ENCODE data around the gene USP6. TPM values are rescaled to one million over a fixed set of nuclear protein-coding genes. Genes with fewer than 3 reads are reported as not detected.
"Not testable (repeated sequence)": the region's sequence is repeated elsewhere in the genome, so short reads cannot be mapped to it uniquely, and the experiment has no call there.

Gene USP6
- total RNA-seq, 2 donors from 2014 or later, result 0.13 TPM

DNA sequence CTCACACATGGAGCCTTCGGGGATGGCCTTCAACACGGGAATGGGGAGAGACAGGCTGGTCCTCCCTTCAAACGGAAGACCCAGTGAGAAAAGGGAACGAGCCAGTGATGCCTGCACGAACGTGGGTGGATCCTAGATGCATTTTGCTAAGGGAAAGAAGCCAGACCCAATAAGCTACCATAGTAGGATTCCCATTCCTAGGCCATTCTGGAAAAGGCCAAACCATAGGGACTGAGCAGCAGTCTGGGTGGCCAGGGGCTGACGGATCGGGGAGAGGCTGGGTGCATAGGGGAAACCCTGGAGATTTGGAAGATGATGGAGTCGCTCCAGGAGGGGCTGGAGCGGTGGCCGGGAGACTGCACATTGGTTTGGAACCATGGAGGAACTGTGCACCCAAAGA lies 18.7 kb downstream of the USP6 start:
- not testable (repeated sequence) for H3K9me3 Mint-ChIP-seq; H3K27ac ChIP-seq (ENCODE audit: low read depth, low read length); H3K27me3 ChIP-seq (ENCODE audit: control insufficient read depth, insufficient read depth, low read length, poor library complexity, severe bottlenecking); DNase-seq; H3K4me3 Mint-ChIP-seq; H3K9ac ChIP-seq (ENCODE audit: extremely low read depth, low read length, poor library complexity, severe bottlenecking); H3K36me3 Mint-ChIP-seq (ENCODE audit: low read depth); H3K4me1 Mint-ChIP-seq; H3K27ac Mint-ChIP-seq; H3K4me1 ChIP-seq (ENCODE audit: control insufficient read depth, insufficient read depth, low read length); H3K4me3 ChIP-seq (ENCODE audit: low read length); H3K9me3 ChIP-seq (ENCODE audit: control insufficient read depth, low read length); H3K36me3 ChIP-seq (ENCODE audit: control insufficient read depth, insufficient read depth, low read length)
- 81 to 86% methylated on average over 9 to 11 of the region's 11 CpGs for WGBS, 2 experiments (ENCODE audit: insufficient coverage in 1 of 2, insufficient read length in 1 of 2)
- H3K27me3 Mint-ChIP-seq (ENCODE audit: insufficient read depth), result peaks cover 38% of the 10 kb centered on the region

DNA sequence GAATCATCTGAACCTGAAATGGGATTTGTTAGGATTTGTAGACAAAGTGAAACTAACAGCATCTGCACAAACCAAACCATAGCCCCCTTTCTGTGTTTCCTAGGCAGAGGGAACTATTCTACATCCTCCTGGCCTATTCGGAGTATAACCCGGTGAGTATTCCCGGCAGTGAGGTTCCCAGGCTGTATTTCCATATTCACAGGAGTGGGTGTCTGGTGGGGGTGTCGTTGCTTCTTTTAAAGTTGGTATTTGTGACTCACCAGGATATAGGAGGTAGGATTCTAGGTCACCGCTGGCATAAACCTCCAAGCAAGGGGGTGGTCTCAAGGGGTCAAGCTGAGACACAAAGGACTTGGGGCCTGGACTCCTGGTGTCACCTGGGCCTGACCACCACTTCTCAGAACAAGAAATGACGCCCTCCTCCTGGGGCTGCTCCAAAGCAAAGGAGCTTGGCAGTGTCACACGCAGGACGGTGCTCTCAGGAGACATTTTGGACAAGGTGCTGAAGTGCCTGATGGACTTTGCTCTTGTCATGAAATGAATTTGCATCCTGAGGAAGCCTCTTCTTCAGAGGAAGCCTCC lies 19.4 kb downstream of the USP6 start:
- not testable (repeated sequence) for H3K4me3 Mint-ChIP-seq; H3K4me1 Mint-ChIP-seq; H3K9me3 Mint-ChIP-seq; H3K9me3 ChIP-seq (ENCODE audit: control insufficient read depth, low read length); H3K27ac ChIP-seq (ENCODE audit: low read depth, low read length); H3K36me3 ChIP-seq (ENCODE audit: control insufficient read depth, insufficient read depth, low read length); H3K36me3 Mint-ChIP-seq (ENCODE audit: low read depth); H3K4me1 ChIP-seq (ENCODE audit: control insufficient read depth, insufficient read depth, low read length); H3K4me3 ChIP-seq (ENCODE audit: low read length); H3K9ac ChIP-seq (ENCODE audit: extremely low read depth, low read length, poor library complexity, severe bottlenecking); H3K27ac Mint-ChIP-seq; H3K27me3 ChIP-seq (ENCODE audit: control insufficient read depth, insufficient read depth, low read length, poor library complexity, severe bottlenecking); DNase-seq
- peaks cover 34% of the 10 kb centered on the region for H3K27me3 Mint-ChIP-seq (ENCODE audit: insufficient read depth)
- 78 to 80% methylated on average over 4 to 8 of the region's 8 CpGs for WGBS, 2 experiments (ENCODE audit: insufficient coverage in 1 of 2, insufficient read length in 1 of 2)

GRCh38 chr17:5135726-5136579 lies 20.1 kb downstream of the USP6 start:
- no peaks in the 10 kb centered on the region for H3K9me3 Mint-ChIP-seq
- Histone ChIP-seq H3K36me3 (ENCODE audit: control insufficient read depth, insufficient read depth, low read length) (no peaks in the 10 kb centered on the region), H3K9me3 (ENCODE audit: control insufficient read depth, low read length) (no peaks in the 10 kb centered on the region), H3K27me3 (ENCODE audit: control insufficient read depth, insufficient read depth, low read length, poor library complexity, severe bottlenecking) (no peaks in the 10 kb centered on the region), H3K4me3 (ENCODE audit: low read length) (no peak overlapping the region), H3K4me1 (ENCODE audit: control insufficient read depth, insufficient read depth, low read length) (no peaks in the 10 kb centered on the region), H3K27ac (ENCODE audit: low read depth, low read length) (no peak overlapping the region), H3K9ac (ENCODE audit: extremely low read depth, low read length, poor library complexity, severe bottlenecking) (no peak overlapping the region)
- peaks cover 32% of the 10 kb centered on the region for H3K27me3 Mint-ChIP-seq (ENCODE audit: insufficient read depth)
- no peaks in the 10 kb centered on the region for H3K4me1 Mint-ChIP-seq
- no peak overlapping the region for H3K4me3 Mint-ChIP-seq
- TF ChIP-seq, protein P1, sequence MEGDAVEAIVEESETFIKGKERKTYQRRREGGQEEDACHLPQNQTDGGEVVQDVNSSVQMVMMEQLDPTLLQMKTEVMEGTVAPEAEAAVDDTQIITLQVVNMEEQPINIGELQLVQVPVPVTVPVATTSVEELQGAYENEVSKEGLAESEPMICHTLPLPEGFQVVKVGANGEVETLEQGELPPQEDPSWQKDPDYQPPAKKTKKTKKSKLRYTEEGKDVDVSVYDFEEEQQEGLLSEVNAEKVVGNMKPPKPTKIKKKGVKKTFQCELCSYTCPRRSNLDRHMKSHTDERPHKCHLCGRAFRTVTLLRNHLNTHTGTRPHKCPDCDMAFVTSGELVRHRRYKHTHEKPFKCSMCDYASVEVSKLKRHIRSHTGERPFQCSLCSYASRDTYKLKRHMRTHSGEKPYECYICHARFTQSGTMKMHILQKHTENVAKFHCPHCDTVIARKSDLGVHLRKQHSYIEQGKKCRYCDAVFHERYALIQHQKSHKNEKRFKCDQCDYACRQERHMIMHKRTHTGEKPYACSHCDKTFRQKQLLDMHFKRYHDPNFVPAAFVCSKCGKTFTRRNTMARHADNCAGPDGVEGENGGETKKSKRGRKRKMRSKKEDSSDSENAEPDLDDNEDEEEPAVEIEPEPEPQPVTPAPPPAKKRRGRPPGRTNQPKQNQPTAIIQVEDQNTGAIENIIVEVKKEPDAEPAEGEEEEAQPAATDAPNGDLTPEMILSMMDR (conservative IDR thresholded peaks at IDR 0.05), result no peak
- H3K27ac Mint-ChIP-seq, result no peak overlapping the region
- H3K36me3 Mint-ChIP-seq (ENCODE audit: low read depth), result no peaks in the 10 kb centered on the region
- no peak for DNase-seq
- 76 to 78% methylated on average over 8 to 14 of the region's 14 CpGs for WGBS, 2 experiments (ENCODE audit: insufficient coverage in 1 of 2, insufficient read length in 1 of 2)

DNA sequence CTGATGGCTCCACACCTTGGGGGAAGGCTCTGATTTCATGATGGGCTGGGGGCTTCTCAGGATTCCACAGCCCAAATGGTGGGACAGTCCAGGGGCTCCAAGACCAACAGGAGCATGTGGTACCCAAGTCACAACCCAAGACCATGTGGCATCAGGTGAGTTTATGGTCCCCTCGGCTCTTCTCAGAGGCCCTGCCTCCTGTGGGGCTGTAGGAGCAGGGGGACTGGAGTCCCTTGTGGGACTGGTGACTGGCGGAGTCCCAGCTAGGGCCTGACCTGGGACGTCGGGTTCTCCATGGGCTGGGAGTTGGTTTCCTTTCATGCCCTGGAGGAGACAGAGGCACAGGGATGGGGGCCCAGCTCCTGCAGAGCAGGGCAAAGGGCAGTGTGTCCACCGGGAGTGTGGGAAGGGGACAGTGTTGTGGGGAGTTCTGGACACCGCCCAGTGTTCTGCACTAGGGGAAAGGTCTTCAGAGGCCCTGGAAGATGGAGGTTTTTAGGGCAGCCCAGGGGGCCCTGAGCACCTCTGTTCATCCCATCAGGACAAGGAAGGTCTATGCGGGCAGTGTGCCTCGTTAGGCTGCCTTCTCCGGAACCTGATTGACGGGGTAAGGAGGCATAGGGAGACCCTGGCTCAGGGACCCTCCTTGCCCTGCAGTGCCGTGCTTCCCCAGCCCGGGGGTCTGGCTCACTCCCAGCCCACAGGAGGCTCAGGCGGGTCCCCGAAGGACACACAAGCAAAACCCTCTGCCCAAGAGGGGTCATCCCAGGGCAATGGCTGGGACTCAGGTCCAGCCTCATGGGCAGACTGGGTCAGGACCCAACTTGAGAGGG lies 21.0 kb downstream of the USP6 start:
- peaks cover 28% of the 10 kb centered on the region for H3K27me3 Mint-ChIP-seq (ENCODE audit: insufficient read depth)
- not testable (repeated sequence) for H3K4me3 ChIP-seq (ENCODE audit: low read length); H3K27ac Mint-ChIP-seq; H3K4me1 ChIP-seq (ENCODE audit: control insufficient read depth, insufficient read depth, low read length); H3K27me3 ChIP-seq (ENCODE audit: control insufficient read depth, insufficient read depth, low read length, poor library complexity, severe bottlenecking); H3K4me1 Mint-ChIP-seq; H3K4me3 Mint-ChIP-seq; H3K9me3 ChIP-seq (ENCODE audit: control insufficient read depth, low read length); H3K27ac ChIP-seq (ENCODE audit: low read depth, low read length); H3K36me3 Mint-ChIP-seq (ENCODE audit: low read depth); DNase-seq; H3K36me3 ChIP-seq (ENCODE audit: control insufficient read depth, insufficient read depth, low read length); H3K9me3 Mint-ChIP-seq; H3K9ac ChIP-seq (ENCODE audit: extremely low read depth, low read length, poor library complexity, severe bottlenecking)
- WGBS, 2 experiments (ENCODE audit: insufficient coverage in 1 of 2, insufficient read length in 1 of 2), result 96% methylated on average over 6 to 14 of the region's 14 CpGs

DNA sequence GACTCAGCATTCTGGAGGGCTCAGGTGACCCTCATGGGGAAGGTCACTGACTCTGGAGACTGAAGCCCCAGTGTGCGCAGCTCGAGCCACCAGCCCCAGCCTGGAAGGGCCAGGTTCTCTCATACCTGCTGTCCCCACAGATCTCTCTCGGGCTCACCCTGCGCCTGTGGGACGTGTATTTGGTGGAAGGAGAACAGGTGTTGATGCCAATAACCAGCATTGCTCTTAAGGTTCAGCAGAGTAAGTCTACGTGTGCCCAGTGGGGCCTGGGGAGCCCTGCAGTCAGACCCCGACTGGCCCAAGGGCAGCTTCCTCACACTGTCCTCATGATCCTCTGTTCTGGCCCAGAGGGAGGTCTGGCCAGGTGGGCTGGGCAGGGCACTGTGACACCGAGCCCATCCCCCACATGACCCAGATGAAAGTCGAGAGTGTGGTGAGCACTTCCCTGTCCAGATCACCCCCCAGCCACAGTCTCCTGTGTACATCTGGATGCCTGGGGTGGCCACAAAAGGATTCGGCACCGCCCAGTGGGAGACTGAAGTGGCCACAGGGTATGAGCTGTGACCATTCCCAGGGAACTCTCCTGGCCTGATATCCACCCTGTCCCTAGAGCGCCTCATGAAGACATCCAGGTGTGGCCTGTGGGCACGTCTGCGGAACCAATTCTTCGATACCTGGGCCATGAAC lies 21.8 kb downstream of the USP6 start:
- not testable (repeated sequence) for H3K27ac Mint-ChIP-seq

More for the DNA sequence above, 21.8 kb downstream of the USP6 start:
- peaks cover 27% of the 10 kb centered on the region for H3K27me3 Mint-ChIP-seq (ENCODE audit: insufficient read depth)
- H3K4me1 ChIP-seq (ENCODE audit: control insufficient read depth, insufficient read depth, low read length); H3K36me3 Mint-ChIP-seq (ENCODE audit: low read depth); H3K9me3 ChIP-seq (ENCODE audit: control insufficient read depth, low read length); H3K4me1 Mint-ChIP-seq; H3K4me3 ChIP-seq (ENCODE audit: low read length); H3K27me3 ChIP-seq (ENCODE audit: control insufficient read depth, insufficient read depth, low read length, poor library complexity, severe bottlenecking); H3K27ac ChIP-seq (ENCODE audit: low read depth, low read length); H3K9ac ChIP-seq (ENCODE audit: extremely low read depth, low read length, poor library complexity, severe bottlenecking); H3K36me3 ChIP-seq (ENCODE audit: control insufficient read depth, insufficient read depth, low read length); DNase-seq; H3K4me3 Mint-ChIP-seq; H3K9me3 Mint-ChIP-seq: not testable (repeated sequence)
- 93 to 95% methylated on average over 11 to 14 of the region's 15 CpGs for WGBS, 2 experiments (ENCODE audit: insufficient coverage in 1 of 2, insufficient read length in 1 of 2)
